ENCODE measurements around the gene PNPLA5.

Gene PNPLA5

DNA sequence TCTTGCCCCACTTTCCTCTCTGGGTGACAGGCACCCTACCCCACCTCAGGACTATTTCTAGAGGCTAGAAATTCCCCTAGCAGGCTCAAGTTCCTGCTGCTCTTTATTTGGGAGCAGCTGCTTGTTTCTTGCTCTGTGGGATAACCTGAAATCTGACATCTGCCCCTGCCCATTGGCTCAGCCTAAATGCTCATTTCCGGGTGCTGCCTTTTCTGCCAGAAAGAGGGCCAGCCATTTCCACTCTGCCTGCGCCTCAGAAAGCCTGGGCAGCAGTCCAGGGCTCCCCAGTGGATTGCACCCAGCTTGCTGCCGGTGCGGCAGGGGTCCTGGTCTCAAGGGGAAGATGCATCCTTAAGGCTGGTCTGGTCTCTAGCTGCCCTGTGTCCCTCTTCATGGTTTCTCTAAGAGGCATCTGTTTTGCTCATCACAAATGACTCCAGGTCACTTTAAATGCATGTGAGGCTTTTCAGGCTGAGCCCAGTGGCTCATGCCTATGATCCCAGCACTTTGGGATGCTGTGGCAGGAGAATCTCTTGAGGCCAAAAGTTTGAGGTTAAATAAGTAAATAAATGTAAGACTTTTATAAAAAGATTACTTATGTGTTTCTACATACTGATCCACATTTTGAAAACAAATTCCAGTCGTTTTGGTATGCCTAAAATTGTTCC lies 10.3 kb upstream of the PNPLA5 start:
- no peak overlapping the region for H3K27ac ChIP-seq (ENCODE audit: low read depth, low read length, severe bottlenecking)
- H3K4me1 ChIP-seq (ENCODE audit: control insufficient read depth, insufficient read depth, low read length, poor library complexity, severe bottlenecking) = peaks cover 18% of the 10 kb centered on the region
- H3K4me3 ChIP-seq (ENCODE audit: extremely low read depth, insufficient read depth, low read length, poor library complexity, severe bottlenecking) = no peak overlapping the region
- H3K9me3 ChIP-seq (ENCODE audit: control insufficient read depth, low read length) = no peaks in the 10 kb centered on the region
- 67 to 93% methylated on average over 4 of the region's 5 CpGs for WGBS, 2 experiments (ENCODE audit: insufficient coverage in 2 of 2)
- H3K36me3 ChIP-seq (ENCODE audit: control insufficient read depth, insufficient read depth, low read length) = no peaks in the 10 kb centered on the region

DNA sequence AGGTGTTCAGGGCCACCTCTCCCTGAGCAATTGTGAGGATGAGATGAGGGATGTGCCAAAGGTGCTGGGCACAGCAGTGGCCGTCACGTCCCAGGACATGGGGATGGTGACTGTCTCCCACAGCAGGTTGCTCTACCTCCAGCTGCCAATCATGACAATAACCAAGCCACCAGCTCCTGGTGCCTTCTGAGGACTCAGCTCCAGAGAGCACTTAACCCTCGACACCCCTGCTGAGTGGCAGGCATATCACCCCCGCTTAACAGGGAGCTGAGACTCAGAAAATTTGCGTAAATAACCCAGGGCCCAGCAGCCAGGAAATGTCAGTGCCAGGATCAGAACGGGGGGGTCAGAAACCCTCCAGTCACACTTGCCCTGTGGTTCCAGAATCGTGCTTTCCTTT lies 8.4 kb upstream of the PNPLA5 start:
- Histone ChIP-seq H3K4me1 (ENCODE audit: control insufficient read depth, insufficient read depth, low read length, poor library complexity, severe bottlenecking) (peaks cover 18% of the 10 kb centered on the region), H3K4me3 (ENCODE audit: extremely low read depth, insufficient read depth, low read length, poor library complexity, severe bottlenecking) (no peak overlapping the region), H3K27ac (ENCODE audit: low read depth, low read length, severe bottlenecking) (no peak overlapping the region), H3K36me3 (ENCODE audit: control insufficient read depth, insufficient read depth, low read length) (no peaks in the 10 kb centered on the region), H3K9me3 (ENCODE audit: control insufficient read depth, low read length) (no peaks in the 10 kb centered on the region)
- 72 to 79% methylated on average over 6 to 7 of the region's 7 CpGs for WGBS, 2 experiments (ENCODE audit: insufficient coverage in 2 of 2)

DNA sequence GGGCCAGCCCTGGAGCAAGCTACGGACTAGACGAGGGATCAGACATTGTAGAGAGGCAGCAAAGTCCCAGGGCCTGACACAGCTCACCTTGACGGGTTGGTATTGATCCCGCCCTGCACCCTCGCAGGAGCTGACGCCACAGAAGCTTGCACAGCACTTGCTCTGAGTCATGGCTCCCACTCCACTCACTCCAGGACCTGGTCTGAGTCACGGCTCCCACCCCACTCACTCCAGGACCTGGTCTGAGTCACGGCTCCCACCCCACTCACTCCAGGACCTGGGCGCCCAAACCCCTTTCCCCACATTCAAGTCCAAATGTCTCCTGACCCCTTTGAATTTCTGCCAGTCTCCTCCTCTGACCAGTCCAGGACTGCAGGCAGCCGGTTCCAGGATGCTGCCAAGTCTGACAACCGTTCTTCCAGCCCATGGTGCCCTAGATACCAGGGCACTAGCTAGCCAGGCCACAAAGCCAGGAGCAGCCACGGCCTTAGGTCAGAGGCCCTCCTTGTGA lies 6.0 kb upstream of the PNPLA5 start:
- H3K4me1 ChIP-seq (ENCODE audit: control insufficient read depth, insufficient read depth, low read length, poor library complexity, severe bottlenecking) = peaks cover 17% of the 10 kb centered on the region
- no peaks in the 10 kb centered on the region for H3K36me3 ChIP-seq (ENCODE audit: control insufficient read depth, insufficient read depth, low read length)
- no peak overlapping the region for H3K27ac ChIP-seq (ENCODE audit: low read depth, low read length, severe bottlenecking)
- no peak overlapping the region for H3K4me3 ChIP-seq (ENCODE audit: extremely low read depth, insufficient read depth, low read length, poor library complexity, severe bottlenecking)
- no peaks in the 10 kb centered on the region for H3K9me3 ChIP-seq (ENCODE audit: control insufficient read depth, low read length)
- 89 to 90% methylated on average over 10 of the region's 12 CpGs for WGBS, 2 experiments (ENCODE audit: insufficient coverage in 2 of 2)

DNA sequence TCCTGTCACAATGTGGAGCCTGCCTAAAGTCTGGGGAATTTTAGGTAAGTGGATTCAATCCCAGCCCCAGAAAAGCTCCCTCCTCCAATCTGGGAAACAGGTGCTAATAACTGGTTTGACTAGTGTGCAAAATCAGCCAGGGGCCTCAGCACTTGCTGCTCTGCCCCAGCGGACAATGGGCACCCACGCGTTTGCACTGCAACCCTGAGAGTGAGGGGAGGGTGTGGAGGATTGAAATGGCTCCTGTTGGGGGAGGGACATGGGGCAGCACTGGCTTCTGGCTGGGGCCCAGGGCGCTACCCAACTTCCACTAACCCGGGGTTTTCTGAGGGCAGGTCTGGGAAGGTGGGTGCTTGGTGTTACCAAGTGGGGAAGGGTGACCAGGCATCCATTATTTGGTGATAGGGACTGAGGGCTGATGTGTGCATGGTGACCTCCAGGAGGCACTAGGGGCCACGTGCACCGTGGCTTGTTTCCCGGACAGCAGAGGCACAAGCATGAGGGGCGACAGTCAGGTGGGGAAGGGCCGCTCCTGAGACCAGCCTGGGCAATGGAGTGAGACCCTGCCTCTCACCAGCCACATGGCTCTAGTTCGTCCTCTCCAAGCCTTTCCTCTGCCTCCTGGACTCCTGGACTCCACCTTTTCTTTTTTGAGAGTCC lies 4.3 kb upstream of the PNPLA5 start:
- Histone ChIP-seq H3K4me1 (ENCODE audit: control insufficient read depth, insufficient read depth, low read length, poor library complexity, severe bottlenecking) (peaks cover 13% of the 10 kb centered on the region), H3K4me3 (ENCODE audit: extremely low read depth, insufficient read depth, low read length, poor library complexity, severe bottlenecking) (no peak overlapping the region), H3K36me3 (ENCODE audit: control insufficient read depth, insufficient read depth, low read length) (no peaks in the 10 kb centered on the region), H3K27ac (ENCODE audit: low read depth, low read length, severe bottlenecking) (no peak overlapping the region), H3K9me3 (ENCODE audit: control insufficient read depth, low read length) (no peaks in the 10 kb centered on the region)
- WGBS, 2 experiments (ENCODE audit: insufficient coverage in 2 of 2) = 75 to 83% methylated on average over 11 of the region's 11 CpGs

DNA sequence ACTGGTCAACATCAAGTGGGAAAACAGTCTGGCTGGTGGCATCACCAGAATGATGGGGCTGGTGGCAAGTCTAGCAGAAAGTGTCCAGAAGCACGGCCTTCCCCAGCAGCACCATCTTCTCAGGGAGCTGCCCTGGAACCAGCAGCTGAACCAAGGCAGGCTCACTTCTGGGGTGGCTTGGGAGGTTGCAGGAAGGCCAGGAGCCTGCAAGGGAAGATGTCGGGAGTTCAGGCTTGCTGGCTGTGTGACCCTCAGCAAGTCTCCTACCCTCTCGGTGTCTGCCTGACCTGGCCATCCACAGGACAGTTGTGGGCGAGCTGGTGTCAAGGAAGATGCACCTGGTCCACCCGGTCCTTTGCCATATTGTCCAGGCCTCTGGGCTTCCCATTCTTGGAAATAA lies 2.3 kb upstream of the PNPLA5 start:
- no peak overlapping the region for H3K27ac ChIP-seq (ENCODE audit: low read depth, low read length, severe bottlenecking)
- H3K4me3 ChIP-seq (ENCODE audit: extremely low read depth, insufficient read depth, low read length, poor library complexity, severe bottlenecking) = no peak overlapping the region
- WGBS, 2 experiments (ENCODE audit: insufficient coverage in 2 of 2) = 88 to 91% methylated on average over 4 to 5 of the region's 5 CpGs
- no peaks in the 10 kb centered on the region for H3K36me3 ChIP-seq (ENCODE audit: control insufficient read depth, insufficient read depth, low read length)
- peaks cover 15% of the 10 kb centered on the region for H3K4me1 ChIP-seq (ENCODE audit: control insufficient read depth, insufficient read depth, low read length, poor library complexity, severe bottlenecking)
- no peaks in the 10 kb centered on the region for H3K9me3 ChIP-seq (ENCODE audit: control insufficient read depth, low read length)

DNA sequence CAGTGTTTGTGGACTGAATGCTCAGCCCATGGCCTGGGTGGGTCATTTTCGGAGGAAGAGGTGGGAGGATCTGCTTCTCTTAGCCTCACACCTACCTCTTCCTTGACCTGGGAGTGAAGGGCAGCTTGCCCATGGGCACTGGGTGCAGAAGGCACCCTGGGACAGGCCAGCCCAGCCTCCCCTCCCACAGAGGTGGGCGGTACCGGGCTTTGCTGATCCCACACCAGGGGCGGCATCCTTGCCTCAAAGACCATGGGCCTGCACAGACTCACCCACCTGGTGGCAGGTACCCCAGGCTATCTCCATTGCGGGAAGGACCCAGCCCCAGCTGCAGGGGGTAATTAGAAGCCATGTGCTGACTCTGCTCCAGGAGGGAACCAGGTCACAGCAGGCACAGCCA lies 1.5 kb upstream of the PNPLA5 start:
- Histone ChIP-seq H3K9me3 (ENCODE audit: control insufficient read depth, low read length) (no peaks in the 10 kb centered on the region), H3K27ac (ENCODE audit: low read depth, low read length, severe bottlenecking) (no peak overlapping the region), H3K4me3 (ENCODE audit: extremely low read depth, insufficient read depth, low read length, poor library complexity, severe bottlenecking) (no peak overlapping the region), H3K4me1 (ENCODE audit: control insufficient read depth, insufficient read depth, low read length, poor library complexity, severe bottlenecking) (peaks cover 15% of the 10 kb centered on the region), H3K36me3 (ENCODE audit: control insufficient read depth, insufficient read depth, low read length) (no peaks in the 10 kb centered on the region)
- 69 to 93% methylated on average over 3 to 4 of the region's 5 CpGs for WGBS, 2 experiments (ENCODE audit: insufficient coverage in 2 of 2)

DNA sequence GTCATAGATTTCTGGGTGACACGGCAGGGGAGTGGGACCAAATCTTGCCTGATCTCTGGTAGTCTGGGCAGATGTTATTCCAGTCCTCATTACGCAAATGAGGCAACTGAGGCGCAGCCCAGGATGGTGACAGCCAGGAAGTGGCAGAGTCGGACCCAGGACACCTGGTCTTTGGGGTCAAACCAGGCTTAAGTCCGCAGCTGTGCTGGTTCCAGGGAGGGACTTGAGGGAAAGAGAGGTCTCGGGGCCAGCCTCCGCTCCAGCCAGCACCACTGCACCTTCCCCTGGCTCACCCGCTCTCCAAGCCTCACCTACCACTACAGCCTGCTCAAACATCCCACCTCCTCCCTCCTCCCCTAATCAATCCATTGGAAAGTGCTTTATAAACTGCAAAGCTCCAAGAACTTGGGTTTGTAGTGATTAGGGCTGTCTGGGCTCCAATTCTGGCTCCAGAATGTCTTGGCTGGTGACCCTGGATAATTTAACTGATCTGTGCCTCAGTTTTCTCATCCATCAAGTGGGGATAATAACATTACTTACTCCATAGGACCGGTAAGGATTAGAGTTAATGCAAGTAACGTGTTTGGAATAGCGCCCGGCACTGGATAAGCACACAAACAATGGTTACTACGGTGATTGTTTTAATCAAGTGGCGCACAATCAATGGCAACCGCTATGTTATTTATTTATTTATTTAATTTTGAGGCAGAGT lies 526 bp upstream of the PNPLA5 start:
- H3K4me3 ChIP-seq (ENCODE audit: extremely low read depth, insufficient read depth, low read length, poor library complexity, severe bottlenecking) = no peak overlapping the region
- 22 to 29% methylated on average over 5 of the region's 15 CpGs for WGBS, 2 experiments (ENCODE audit: insufficient coverage in 2 of 2)

DNA sequence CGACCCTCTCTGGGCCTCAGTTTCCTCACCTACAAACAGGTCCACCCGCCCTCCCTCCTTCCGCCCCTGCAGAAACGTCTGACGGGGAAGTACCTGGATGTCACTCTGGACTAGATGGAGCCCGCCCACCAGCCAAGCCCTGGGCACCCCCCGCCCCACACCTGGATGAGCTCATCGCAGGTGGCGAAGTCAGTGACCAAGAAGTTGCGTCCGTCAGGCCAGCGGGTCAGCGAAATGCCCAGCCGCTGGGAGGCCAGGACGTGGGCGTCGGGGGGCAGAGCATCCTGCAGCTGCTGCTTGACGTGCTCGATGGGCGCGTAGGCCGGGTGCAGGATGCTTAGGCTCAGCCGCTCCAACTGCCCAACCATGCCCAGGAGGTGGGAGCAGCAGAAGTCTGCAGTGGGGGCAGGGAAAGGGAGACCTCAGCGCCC lies 897 bp downstream of the PNPLA5 start:
- 55 to 56% methylated on average over 23 of the region's 24 CpGs for WGBS, 2 experiments (ENCODE audit: insufficient coverage in 2 of 2)
- Histone ChIP-seq H3K4me1 (ENCODE audit: control insufficient read depth, insufficient read depth, low read length, poor library complexity, severe bottlenecking) (peaks cover 7% of the 10 kb centered on the region), H3K9me3 (ENCODE audit: control insufficient read depth, low read length) (no peaks in the 10 kb centered on the region), H3K4me3 (ENCODE audit: extremely low read depth, insufficient read depth, low read length, poor library complexity, severe bottlenecking) (no peak overlapping the region), H3K27ac (ENCODE audit: low read depth, low read length, severe bottlenecking) (no peak overlapping the region), H3K36me3 (ENCODE audit: control insufficient read depth, insufficient read depth, low read length) (no peaks in the 10 kb centered on the region)

More for the DNA sequence above, 526 bp upstream of the PNPLA5 start:
- Histone ChIP-seq H3K9me3 (ENCODE audit: control insufficient read depth, low read length) (no peaks in the 10 kb centered on the region), H3K4me1 (ENCODE audit: control insufficient read depth, insufficient read depth, low read length, poor library complexity, severe bottlenecking) (peaks cover 10% of the 10 kb centered on the region), H3K27ac (ENCODE audit: low read depth, low read length, severe bottlenecking) (no peak overlapping the region), H3K36me3 (ENCODE audit: control insufficient read depth, insufficient read depth, low read length) (no peaks in the 10 kb centered on the region)

DNA sequence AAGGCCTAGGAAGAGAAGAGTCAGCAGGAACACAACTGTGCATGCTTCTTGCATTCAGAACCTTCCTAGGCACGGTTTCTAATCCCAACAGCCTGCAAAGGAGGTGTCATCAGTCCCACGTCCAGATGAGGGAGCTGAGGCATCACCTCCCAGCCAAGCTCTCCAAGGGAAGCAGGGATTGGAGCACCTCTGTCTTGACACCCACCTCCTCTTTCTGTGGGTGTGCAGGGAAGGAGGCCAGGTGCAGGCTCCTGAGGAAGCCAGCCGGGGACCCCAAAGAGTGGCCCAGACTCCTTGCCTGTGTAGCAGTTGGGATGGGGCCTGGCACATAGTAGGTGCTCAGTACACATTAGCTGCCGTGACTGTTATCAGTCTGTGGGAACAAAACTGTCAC lies 2.0 kb downstream of the PNPLA5 start:
- Histone ChIP-seq H3K27ac (ENCODE audit: low read depth, low read length, severe bottlenecking) (no peak overlapping the region), H3K4me3 (ENCODE audit: extremely low read depth, insufficient read depth, low read length, poor library complexity, severe bottlenecking) (no peak overlapping the region), H3K36me3 (ENCODE audit: control insufficient read depth, insufficient read depth, low read length) (no peaks in the 10 kb centered on the region), H3K4me1 (ENCODE audit: control insufficient read depth, insufficient read depth, low read length, poor library complexity, severe bottlenecking) (peaks cover 7% of the 10 kb centered on the region), H3K9me3 (ENCODE audit: control insufficient read depth, low read length) (no peaks in the 10 kb centered on the region)
- WGBS, 2 experiments (ENCODE audit: insufficient coverage in 2 of 2) = 74 to 77% methylated on average over 3 of the region's 4 CpGs

DNA sequence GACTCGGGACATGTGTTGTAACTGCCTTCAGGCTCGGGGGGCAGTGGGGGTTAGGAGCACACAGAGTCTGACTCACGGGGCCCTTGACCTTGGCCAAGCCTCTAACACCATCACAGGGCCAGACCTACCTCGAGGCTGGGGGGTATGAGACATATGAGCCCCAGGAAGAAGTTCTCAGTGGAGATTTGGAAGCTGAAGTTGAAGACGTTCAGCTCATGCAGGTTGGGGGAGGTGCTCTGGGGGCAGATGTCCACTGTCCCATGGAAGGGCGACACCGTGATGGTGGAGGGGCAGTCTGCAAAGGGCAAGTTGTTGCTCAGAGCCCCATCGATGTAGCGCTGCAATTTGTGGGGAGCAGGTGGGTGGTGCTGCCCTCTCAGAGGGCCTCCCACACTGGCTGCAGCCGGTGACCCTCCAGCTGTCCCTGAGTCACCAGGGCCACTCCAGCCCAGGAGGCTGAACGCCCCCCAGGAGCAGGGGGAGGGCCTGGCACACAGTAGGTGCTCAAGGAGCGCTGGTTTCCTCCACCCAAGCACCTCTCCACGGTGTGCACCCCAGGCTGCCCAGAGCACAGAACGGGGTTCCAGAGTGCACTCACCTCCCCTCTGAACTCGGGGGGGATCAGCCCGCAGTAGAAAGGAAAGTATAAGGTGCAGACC lies 2.5 kb downstream of the PNPLA5 start:
- Histone ChIP-seq H3K36me3 (ENCODE audit: control insufficient read depth, insufficient read depth, low read length) (no peaks in the 10 kb centered on the region), H3K27ac (ENCODE audit: low read depth, low read length, severe bottlenecking) (no peak overlapping the region), H3K9me3 (ENCODE audit: control insufficient read depth, low read length) (no peaks in the 10 kb centered on the region), H3K4me1 (ENCODE audit: control insufficient read depth, insufficient read depth, low read length, poor library complexity, severe bottlenecking) (peaks cover 7% of the 10 kb centered on the region), H3K4me3 (ENCODE audit: extremely low read depth, insufficient read depth, low read length, poor library complexity, severe bottlenecking) (no peak overlapping the region)
- WGBS, 2 experiments (ENCODE audit: insufficient coverage in 2 of 2) = 80 to 89% methylated on average over 6 to 11 of the region's 16 CpGs
